HG03159 (cell line): Measurements from ENCODE around the gene SAT2.
A peak's percentile ranks its signal among the peaks of the same experiment; 100 is the strongest.

Experiments used
- ATAC-seq: cut with Tn5 transposase; IDR thresholded peaks from one replicate; pipeline ENCODE4 v1.9.1; 2021; ENCODE audit warnings: mild to moderate bottlenecking, moderate library complexity; ENCODE audit not compliant: unreplicated experiment

The SAT2 gene

DNA sequence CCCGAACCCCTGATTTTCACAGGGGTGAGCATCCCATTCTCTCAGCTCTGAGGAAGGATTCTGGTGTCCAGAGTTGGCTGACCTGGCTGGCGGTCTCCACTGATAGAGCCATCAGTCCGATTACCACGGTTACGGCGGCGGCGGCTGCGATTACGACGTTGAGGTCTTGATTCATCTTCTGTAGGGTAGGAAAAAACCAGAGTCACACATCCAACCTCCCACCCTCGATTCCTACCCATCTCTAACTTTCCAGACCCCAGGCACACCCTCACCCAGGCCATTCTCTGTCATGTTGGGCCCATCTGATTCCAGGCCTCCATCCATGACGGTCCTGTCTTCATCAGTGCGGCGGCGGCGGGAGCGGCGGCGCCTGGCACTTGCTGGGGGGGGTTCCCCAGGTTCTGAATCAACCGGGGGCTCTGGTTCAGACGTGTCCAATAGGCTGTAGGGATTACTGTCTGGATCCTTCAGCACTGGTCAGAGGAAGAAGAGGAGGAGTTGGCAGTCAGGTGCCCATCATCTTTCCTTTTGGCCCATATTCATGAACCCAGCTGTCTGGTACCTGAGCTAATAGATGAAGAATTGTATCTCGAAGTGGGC, 35.1 kb downstream of the SAT2 start:
- ATAC-seq, result no peak

GRCh38 chr17:7591596-7591995, 36.0 kb downstream of the SAT2 start:
- no peak for ATAC-seq

DNA sequence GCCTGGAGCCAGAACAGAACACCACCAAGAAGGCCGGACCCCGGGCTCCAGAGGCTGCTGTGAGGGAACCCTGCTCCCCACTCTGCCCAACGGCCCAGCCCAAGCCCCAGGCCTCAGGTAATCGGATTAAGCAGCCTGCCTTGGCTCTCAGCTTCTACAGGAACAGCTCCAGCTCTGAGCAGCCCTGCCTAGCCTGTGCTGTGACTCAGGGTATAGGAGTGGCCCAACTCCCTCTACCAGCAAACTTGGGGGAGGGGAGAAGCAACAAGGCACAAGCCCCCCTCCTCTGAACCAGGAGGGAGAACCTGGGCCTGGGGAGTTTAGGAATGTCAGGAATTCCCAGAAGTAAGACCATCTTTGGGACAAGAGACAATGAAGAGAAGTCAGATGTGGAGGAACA, 36.9 kb downstream of the SAT2 start:
- ATAC-seq, result no peak

DNA sequence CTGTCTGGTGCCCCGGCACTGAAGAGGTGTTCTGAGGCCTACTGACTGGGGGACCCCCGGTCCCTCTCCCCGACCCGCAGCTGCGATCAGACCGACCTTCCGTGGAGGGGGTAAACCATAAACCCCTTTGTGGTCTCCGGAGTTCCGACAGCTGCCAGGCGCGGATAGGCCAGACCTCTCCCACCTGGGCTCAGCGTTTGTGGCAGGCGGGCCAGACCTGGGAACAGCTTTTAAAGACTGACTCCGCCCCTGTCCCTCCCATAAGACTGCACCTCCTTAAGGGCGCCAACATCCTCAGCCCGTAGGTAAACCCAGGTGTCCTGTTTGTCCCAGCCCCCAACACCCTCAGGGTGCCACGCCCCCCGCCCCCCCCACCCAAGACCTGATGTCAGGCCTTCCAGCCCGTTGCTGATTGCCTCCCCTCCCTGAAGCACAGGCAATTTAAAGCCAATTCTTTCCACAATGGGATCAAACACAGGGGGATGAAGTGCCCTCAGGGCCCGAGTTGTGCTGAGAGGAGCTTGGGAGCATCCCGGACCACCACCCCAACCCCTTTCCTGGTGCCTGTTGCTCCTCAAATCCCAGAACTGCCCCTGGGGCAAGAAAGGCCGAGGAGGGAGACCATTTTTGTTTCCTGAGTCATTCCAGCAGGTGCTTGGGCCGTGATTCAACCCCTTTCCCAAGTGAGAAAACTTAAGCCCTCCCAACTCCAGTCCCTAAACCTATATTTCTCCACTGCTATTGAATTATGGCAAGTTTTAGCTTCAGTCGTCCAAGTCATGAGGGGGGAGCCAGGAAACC, 37.5 kb downstream of the SAT2 start, which contains the start of gene SOX15:
Gene SOX15 (minus strand): TSS at position 204 of the 801 bp plus-strand sequence. CDS start 418 bp downstream, outside the sequence.
- no peak for ATAC-seq

- no peak for ATAC-seq
Measured at GRCh38 chr17:7589204-7589868, 38.3 kb downstream of the SAT2 start.

DNA sequence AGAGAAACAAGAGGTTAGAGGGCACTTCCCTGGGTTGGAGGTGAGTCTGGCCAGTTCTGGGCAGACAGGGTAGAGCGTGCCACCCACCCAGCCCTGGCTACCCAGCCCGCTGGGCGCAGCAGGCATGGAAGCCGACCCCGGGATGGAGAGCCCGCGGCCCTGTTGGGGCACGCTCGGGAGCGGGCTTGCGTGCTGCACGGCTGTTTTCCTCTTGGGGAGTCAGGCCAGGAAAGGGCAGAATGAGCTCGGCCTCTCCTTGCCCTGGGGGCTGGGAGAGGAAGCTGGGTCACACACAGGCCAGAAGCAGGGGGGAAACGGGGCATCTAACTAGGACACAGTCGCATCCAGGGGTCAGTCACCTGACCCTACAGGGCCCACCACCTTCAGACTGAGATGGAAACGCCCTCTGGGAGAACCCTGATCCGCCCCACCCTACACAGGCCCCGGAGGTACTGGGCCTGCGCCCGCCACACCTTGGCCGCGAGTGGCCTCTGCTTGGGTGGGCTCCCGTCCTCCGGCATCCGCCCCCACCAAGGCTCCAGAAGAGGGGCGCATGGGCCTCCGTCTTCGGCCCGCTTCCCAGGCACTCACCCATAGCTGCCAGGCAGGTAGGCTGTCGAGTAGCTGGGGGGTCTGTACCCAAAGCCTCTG, 38.9 kb downstream of the SAT2 start:
- no peak for ATAC-seq

GRCh38 chr17:7587420-7588151, 40.0 kb downstream of the SAT2 start:
- ATAC-seq, result no peak

DNA sequence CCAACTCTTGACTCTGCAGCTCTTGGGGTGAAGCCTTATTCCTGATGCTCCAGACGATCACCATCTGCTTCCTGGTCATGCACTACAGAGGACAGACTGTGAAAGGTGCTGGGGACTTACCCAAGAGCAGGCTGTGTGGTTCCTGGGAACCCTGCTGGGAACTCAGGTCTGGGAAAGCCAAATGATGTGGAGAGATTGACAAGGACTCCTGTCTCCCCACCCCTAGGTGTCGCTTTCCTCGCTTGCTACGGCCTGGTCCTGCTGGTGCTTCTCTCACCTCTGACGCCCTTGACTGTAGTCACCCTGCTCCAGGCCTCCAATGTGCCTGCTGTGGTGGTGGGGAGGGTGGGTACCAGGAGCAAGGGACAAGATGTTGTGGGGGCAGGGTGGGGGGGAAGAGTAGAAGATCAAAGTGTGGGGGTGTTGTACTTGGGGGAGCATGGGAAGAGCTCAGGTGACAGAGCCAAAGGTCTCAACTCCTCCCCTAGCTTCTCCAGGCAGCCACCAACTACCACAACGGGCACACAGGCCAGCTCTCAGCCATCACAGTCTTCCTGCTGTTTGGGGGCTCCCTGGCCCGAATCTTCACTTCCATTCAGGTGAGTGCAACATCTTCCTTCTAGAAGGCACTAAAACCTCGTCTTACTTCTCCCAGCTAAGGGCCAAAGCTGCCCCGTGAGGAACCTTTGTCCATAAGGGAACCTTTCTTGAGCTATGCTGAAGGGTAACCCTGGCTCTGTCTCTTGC, 40.8 kb downstream of the SAT2 start:
- no peak for ATAC-seq

- ATAC-seq, result peak; percentile 68
Measured at GRCh38 chr17:7583253-7584109, 44.1 kb downstream of the SAT2 start, which contains the start of gene MPDU1. Gene MPDU1 (plus strand): TSS chr17:7583852. CDS start chr17:7583863, 11 bp downstream.

- no peak for ATAC-seq
Measured at GRCh38 chr17:7582396-7583252, 45.0 kb downstream of the SAT2 start.

GRCh38 chr17:7580604-7581575, 46.7 kb downstream of the SAT2 start:
- ATAC-seq, result no peak

- no peak for ATAC-seq
Measured at GRCh38 chr17:7579834-7580603, 47.6 kb downstream of the SAT2 start.

GRCh38 chr17:7579001-7579833, 48.4 kb downstream of the SAT2 start, which contains the start of gene CD68:
Gene CD68 (plus strand): TSS chr17:7579638. CDS start chr17:7579678, 40 bp downstream.
- ATAC-seq, result peak; percentile 34

- ATAC-seq, result no peak
Measured at GRCh38 chr17:7577327-7578199, 50.1 kb downstream of the SAT2 start.
